ENCODE data around the gene SNX1. TPM values are rescaled to one million over a fixed set of nuclear protein-coding genes. Genes with fewer than 3 reads are reported as not detected.

Gene SNX1
- total RNA-seq, 1 donor from 2014 or later, result 15.3 TPM

DNA sequence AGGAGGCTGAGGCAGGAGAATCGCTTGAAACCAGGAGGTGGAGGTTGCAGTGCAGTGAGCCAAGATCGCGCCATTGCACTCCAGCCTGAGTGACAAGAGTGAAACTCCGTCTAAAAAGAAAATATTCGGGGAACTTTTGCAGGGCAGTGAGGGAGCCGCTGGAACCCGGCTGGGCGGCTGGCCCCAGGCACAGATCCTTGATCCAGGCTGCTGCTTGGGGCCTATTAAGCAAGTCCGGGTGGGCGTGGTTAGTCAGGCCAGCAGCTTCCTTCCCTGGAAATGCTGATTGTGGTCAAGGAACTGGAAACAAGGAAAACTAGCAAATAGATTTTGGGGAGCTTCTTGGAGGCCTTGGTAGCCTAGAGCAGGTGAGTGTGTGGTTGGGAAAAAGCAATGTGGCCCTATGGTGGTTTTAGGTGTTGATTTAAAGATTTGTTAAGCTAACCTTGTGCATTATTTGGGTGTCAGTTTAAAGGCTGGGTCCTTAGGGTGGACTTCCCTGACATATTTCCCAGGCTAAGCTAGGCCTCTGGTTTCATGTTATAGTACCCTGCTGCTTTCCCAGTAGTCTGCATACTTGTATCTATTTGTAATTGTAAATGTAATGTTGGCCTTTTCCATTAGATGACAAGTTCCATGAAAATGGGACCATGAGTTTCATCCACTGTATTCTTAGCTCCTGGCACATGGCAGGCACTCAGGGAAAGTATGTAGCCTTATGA lies 38.0 kb downstream of the SNX1 start:
- no peak overlapping the region for H3K4me3 ChIP-seq (ENCODE audit: low read depth, low read length)
- DNase-seq (ENCODE audit: low read depth), result no peak
- TF ChIP-seq, protein P1, sequence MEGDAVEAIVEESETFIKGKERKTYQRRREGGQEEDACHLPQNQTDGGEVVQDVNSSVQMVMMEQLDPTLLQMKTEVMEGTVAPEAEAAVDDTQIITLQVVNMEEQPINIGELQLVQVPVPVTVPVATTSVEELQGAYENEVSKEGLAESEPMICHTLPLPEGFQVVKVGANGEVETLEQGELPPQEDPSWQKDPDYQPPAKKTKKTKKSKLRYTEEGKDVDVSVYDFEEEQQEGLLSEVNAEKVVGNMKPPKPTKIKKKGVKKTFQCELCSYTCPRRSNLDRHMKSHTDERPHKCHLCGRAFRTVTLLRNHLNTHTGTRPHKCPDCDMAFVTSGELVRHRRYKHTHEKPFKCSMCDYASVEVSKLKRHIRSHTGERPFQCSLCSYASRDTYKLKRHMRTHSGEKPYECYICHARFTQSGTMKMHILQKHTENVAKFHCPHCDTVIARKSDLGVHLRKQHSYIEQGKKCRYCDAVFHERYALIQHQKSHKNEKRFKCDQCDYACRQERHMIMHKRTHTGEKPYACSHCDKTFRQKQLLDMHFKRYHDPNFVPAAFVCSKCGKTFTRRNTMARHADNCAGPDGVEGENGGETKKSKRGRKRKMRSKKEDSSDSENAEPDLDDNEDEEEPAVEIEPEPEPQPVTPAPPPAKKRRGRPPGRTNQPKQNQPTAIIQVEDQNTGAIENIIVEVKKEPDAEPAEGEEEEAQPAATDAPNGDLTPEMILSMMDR (conservative IDR thresholded peaks at IDR 0.05; ENCODE audit: low read depth, low read length), result no peak

DNA sequence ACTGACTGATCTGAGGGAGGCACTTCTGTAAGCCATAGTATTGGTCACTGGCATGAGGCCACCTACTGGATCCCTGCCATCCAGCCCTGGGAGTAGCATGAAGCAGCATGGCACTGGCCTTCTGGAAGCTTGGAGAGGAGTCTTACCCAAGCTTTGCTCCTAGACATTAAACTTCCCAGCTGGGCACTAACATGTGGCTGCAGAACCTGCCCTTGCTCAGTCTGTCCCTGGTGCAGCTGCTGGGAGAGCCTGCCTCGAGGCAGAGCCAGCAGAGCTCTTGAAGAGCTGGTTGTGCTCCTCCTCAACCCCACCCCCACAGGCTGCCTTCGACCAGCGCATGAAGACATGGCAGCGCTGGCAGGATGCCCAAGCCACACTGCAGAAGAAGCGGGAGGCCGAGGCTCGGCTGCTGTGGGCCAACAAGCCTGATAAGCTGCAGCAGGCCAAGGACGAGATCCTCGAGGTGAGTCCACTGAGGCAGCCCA lies 38.6 kb downstream of the SNX1 start:
- no peak for DNase-seq (ENCODE audit: low read depth)
- H3K4me3 ChIP-seq (ENCODE audit: low read depth, low read length), result no peak overlapping the region

GRCh38 chr15:64136347-64136746 lies 40.6 kb downstream of the SNX1 start:
- TF ChIP-seq, protein P1 (conservative IDR thresholded peaks at IDR 0.05; ENCODE audit: low read depth, low read length), result no peak
- no peak overlapping the region for H3K4me3 ChIP-seq (ENCODE audit: low read depth, low read length)
- no peak for DNase-seq (ENCODE audit: low read depth)

More for the DNA sequence above, 38.6 kb downstream of the SNX1 start:
- TF ChIP-seq, protein P1 (conservative IDR thresholded peaks at IDR 0.05; ENCODE audit: low read depth, low read length), result no peak

DNA sequence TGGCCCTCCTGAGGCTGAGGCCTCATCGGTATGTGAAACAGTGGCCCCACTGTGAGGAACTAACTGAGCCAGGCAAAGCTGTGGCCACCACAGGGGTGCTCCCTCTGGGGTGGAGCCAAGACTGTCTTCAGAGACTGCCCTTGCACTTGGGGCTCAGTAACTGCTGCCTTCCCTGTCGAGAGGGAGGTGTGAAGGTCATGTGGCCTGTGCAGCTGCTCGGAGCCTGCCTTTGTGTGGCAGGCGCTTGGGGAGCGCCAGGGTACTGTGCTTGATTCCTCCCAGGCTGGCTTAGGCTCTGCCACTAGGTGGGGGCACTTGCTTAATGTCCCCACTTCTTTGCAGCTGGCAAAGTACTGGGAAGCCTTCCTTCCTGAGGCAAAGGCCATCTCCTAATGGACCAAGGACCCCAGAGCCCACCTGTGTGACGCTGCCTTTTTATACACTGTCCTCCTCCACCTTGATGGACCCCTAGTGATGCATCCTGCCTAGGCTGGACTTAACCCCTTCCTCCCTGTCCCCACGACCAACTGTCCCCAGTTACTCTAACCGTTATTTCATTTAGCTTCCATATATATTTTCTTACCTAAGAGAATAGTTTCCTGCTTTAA lies 41.5 kb downstream of the SNX1 start:
- H3K4me3 ChIP-seq (ENCODE audit: low read depth, low read length), result no peak overlapping the region
- TF ChIP-seq, protein P1 (conservative IDR thresholded peaks at IDR 0.05; ENCODE audit: low read depth, low read length), result no peak
- no peak for DNase-seq (ENCODE audit: low read depth)

GRCh38 chr15:64138331-64138941 lies 42.7 kb downstream of the SNX1 start:
- TF ChIP-seq, protein P1 (conservative IDR thresholded peaks at IDR 0.05; ENCODE audit: low read depth, low read length), result no peak
- no peak overlapping the region for H3K4me3 ChIP-seq (ENCODE audit: low read depth, low read length)
- DNase-seq (ENCODE audit: low read depth), result no peak

DNA sequence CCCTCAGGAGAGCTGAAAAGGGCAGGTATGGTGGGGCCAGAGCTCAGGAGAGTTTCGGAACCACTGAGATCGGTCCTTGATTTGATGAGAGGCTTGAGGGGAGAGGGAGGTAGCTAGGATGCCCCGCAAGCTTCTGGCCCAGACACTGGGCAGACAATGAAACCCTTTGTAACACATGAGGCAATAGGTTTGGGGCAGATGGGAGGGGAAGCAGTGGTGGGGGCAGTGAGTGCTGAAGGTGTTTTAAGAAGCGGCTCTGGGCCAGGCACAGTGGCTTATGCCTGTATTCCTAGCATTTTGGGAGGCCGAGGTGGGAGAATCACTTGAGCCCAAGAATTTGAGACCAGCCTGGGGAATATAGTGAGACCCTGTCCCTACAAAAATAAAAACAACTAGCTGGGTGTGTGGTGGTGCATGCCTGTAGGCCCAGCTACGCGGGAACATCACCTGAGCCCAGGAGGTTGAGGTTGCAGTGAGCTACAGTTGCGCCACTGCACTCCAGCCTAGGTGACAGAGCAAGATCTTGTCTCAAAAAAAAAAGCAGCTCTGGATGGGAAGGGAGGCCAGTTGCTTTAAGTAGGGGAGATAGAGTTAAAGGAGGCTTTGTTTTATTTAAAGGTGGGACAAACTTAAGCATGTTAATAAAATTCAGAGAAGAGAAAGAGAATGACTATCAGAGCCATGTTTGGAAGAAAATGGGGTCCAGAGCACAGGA lies 46.2 kb downstream of the SNX1 start:
- DNase-seq (ENCODE audit: low read depth), result no peak
- no peak overlapping the region for H3K4me3 ChIP-seq (ENCODE audit: low read depth, low read length)
- TF ChIP-seq, protein P1 (conservative IDR thresholded peaks at IDR 0.05; ENCODE audit: low read depth, low read length), result no peak

Measured in epithelial cell of proximal tubule (primary cell).